C4-2B (cell line): ENCODE data around the gene SMAP2.

Experiments
- ZFX ChIP-seq: fragments of 450-650 bp; IDR thresholded peaks from 2 replicates; pipeline ENCODE4 v1.6.1; 2017
- TF ChIP-seq, protein P1 (sequence below): fragments of 450-650 bp; conservative IDR thresholded peaks from 2 replicates; pipeline ENCODE4 v1.5.1; 2017; ENCODE audit warnings: mild to moderate bottlenecking

DNA sequence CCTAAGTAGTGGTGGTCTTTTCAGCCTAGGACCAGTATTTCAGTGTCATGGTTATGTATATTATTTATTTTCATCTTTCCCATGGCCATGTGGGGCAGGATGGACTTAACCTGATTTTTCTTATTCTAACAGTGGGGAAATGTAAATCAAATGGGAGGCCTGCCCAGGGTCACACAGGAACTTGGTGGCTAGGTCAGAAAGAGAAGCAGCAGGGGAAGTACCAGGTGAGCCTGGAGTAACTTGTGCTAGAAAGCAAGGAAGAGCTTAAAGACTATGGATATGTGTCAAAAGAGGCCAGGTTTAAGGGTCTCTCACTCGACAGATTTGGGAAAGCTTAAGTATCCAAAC is 77.7 kb downstream of the SMAP2 start:
- TF ChIP-seq, protein P1, sequence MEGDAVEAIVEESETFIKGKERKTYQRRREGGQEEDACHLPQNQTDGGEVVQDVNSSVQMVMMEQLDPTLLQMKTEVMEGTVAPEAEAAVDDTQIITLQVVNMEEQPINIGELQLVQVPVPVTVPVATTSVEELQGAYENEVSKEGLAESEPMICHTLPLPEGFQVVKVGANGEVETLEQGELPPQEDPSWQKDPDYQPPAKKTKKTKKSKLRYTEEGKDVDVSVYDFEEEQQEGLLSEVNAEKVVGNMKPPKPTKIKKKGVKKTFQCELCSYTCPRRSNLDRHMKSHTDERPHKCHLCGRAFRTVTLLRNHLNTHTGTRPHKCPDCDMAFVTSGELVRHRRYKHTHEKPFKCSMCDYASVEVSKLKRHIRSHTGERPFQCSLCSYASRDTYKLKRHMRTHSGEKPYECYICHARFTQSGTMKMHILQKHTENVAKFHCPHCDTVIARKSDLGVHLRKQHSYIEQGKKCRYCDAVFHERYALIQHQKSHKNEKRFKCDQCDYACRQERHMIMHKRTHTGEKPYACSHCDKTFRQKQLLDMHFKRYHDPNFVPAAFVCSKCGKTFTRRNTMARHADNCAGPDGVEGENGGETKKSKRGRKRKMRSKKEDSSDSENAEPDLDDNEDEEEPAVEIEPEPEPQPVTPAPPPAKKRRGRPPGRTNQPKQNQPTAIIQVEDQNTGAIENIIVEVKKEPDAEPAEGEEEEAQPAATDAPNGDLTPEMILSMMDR, result no peak
- TF ChIP-seq ZFX, result no peak
